HG03108 (cell line): ENCODE data around the gene USP30.

Experiments used
- ATAC-seq: cut with Tn5 transposase; IDR thresholded peaks from one replicate; pipeline ENCODE4 v1.9.1; 2021; ENCODE audit warnings: moderate library complexity; ENCODE audit not compliant: unreplicated experiment

Gene USP30

DNA sequence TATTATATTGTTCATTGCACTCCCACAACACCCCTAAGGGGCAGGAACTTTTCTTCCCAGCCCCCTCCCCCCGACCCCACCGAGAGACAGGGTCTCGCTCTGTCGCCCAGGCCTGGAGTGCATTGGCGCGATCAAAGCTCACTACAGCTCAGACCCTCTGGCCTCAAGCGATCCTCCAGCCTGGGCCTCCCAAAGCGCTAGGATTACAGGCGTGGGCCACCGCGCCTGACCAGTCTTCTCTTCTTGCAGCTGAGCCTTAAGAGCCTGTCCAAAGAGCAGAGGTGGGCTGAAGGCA, 44.7 kb downstream of the USP30 start:
- no peak for ATAC-seq

DNA sequence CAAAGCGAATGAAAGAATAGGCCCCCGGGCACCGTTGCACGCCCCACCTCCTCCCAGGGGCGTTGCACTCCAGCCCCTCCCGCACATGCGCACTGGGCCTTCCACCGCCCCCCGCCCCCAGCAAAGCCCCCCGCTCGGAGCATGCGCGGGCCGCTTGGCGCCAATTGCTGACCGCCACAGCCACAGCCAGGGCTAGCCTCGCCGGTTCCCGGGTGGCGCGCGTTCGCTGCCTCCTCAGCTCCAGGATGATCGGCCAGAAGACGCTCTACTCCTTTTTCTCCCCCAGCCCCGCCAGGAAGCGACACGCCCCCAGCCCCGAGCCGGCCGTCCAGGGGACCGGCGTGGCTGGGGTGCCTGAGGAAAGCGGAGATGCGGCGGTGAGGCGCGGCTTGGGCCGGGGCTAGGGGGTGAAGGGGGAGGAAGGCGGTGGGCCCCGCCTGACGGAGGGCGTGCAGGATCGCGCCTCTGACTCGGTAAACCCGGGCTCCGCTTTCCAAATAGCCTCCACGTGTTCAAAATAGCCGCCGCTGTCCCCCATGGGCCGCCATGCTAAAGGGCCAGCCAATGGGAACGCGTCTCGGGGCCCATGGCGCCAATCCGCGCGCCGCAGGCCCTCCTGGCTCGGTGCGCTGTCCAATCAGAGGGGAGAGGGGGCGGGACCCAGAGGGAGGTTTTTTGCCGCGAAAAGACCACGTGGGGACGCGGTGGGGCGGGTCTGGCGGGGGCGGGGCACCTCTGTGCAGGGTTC, 45.2 kb downstream of the USP30 start, which contains the start of gene UNG:
Gene UNG (plus strand): TSS at position 163 of the 748 bp plus-strand sequence. CDS start 83 bp downstream, at position 246.
- peak; percentile 90 for ATAC-seq

DNA sequence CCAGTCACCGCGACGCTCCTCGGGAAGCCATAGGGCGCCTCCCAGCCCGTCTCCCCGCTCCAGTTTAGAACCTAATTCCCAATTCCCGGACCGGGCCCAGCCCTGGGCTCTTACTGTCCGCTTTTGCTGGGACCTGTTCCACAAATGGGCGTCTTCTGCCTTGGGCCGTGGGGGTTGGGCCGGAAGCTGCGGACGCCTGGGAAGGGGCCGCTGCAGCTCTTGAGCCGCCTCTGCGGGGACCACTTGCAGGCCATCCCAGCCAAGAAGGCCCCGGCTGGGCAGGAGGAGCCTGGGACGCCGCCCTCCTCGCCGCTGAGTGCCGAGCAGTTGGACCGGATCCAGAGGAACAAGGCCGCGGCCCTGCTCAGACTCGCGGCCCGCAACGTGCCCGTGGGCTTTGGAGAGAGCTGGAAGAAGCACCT, 45.8 kb downstream of the USP30 start:
- peak; percentile 20 for ATAC-seq

DNA sequence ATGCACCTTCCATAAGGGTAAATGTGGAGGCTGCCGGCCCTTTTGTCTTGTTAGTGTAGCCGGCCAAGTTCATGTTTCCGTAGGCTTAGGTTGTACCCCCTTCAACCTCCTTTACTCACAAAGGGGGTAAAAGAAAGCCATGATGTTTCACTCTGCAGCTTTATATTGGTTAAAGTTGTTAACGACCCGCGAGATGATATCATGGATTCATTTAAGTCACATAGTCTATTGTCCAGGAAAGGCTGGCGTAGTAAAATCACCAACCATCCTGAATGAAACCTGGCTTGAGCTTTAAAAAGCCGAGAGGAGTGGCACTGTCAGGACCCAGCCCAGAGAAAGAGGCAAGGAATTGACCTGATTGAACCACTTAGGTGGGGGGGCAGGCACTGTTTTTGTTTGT, 46.3 kb downstream of the USP30 start:
- no peak for ATAC-seq

DNA sequence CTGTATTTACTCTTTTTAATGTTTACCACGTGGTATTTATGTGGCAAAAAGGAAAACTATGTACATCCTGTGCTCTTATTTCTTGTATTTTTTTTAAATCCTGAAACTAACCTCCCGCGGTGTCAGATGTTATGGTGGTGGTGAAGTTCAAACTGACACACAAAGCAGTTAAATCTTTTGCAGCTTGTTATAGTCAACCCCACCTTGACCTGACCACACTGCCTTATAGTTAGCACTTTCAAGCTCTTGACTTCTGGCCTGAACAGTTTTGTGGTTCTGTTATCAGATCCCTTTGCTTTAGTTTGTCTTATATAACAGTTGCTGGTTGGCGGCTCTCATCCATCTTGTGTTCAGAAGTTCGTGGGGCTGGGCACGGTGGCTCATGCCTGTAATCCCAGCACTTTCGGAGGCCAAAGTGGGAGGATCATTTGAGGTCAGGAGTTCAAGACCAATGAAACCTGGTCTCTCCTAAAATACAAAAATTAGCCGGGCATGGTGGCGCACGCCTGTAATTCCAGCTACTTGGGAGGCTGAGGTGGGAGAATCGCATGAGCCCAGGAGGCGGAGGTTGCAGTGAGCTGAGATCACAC, 47.1 kb downstream of the USP30 start:
- no peak for ATAC-seq

DNA sequence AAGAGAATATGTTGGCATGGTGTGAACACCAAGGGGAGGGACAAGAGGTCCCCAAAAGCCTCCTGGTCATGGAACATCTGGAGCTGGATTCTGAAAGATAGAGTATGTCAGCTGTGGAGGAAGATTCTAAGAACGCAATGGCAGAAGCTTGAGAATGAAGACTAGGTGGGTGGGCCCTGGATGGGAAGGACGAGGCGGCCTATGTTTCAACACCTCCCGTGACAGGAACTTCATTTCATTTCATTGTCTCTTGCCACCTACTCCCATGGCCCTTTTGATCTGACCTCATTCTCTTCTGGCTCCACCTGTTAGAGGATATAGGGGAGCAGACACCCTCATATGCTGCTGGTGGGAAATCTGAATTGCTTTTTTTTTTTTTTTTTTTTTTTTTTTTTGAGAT, 48.4 kb downstream of the USP30 start:
- no peak for ATAC-seq

DNA sequence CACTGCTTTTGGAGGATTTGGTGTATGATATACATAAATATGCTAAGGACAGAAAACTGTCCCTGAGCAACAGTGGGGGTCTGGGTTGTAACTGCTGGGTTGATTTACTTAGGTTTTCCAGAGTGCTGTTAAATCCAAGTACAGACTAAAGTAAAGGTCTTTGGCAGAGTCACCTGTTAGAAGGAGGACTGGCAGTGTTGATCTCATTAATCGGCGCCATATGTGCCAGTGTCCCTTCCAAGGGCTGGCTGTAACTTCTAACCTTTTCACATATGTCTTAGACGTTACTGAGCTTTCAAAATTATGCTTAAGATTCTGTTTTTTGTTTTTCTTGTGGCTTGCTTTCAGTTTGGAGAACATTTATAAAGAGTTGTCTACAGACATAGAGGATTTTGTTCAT, 50.1 kb downstream of the USP30 start:
- ATAC-seq: no peak

DNA sequence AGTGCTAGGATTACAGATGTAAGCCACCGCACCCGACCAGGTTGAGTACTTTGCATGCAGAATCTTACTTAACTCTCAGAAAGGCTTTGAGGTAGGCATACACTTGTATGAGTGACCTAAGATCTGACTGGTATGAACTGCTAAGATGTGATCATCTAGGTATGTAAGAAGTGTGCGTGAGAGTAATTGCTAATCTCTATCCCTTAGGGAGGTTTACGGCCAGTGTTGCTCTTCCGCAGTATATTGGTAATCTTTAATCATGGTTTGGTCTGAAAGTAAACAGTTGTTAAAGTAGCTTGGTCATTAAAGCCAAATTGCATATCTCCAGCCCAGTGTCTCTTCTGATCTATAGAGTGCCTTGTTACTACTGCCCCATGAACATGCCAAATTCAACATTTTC, 52.8 kb downstream of the USP30 start:
- no peak for ATAC-seq

DNA sequence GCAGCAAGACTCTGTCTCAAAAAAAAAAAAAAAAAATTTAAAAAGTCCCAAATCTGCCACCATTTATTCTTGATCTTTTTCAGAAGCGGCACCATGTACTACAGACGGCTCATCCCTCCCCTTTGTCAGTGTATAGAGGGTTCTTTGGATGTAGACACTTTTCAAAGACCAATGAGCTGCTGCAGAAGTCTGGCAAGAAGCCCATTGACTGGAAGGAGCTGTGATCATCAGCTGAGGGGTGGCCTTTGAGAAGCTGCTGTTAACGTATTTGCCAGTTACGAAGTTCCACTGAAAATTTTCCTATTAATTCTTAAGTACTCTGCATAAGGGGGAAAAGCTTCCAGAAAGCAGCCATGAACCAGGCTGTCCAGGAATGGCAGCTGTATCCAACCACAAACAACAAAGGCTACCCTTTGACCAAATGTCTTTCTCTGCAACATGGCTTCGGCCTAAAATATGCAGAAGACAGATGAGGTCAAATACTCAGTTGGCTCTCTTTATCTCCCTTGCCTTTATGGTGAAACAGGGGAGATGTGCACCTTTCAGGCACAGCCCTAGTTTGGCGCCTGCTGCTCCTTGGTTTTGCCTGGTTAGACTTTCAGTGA, 57.5 kb downstream of the USP30 start:
- ATAC-seq: no peak

DNA sequence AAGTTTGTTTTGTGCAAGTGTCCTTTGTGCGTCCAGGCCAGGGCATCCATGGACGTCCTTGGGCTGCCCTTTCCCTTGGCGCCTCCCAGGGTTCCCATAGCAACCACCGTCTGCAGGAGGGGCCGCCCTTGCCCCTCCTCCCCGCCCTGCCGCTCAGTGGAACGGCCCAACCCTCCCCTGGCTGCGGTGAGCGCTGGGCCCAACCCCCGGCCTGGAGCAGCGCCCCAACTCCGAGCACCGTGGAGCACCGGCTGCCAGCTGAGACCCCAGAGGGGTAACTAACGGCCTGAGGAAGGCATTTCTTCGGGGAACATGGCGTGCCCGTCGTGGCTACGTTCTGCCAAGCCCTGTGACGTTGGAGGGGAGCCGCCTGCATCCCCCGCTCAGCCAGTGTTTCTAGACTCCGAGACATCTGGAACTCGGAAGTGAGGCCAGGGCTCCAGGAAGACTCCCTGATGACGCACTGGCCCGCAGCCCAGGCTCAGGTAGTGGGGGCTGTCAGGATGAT, 58.7 kb downstream of the USP30 start:
- no peak for ATAC-seq

DNA sequence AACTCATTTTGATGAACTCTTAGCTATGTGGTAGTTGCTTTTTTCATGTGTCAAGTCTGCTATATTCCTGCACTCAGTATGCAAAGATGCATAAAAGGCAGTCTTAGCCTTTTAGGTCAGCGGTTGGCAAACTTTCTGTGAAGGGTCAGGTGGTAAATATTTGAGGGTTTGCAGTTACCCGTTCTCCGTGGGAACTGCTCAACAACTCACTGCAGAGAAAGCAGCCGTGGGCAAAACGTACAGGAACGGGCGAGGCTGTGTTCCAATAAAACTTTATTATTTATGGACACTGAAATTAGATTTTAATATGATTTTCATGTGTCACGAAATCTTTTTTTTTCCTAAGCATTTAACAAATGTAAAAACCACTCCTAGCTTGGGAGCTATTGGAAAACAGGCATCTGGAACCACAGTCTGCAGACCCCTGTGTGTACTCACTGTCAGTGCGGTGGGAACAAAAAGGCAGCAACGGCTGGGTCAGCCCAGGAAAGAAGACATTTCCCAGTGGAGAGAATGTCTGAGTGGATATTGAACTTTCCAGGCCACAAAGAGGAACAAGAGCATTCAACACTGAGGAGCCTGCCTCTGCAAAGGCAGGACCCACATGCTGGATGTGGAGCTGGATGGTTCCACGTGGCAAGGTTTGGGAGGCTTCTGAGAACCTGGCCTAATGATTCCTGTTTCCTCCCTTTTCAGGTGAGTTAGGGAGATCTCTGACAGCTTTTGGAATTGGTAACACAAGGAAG, 60.5 kb downstream of the USP30 start:
- ATAC-seq: no peak

DNA sequence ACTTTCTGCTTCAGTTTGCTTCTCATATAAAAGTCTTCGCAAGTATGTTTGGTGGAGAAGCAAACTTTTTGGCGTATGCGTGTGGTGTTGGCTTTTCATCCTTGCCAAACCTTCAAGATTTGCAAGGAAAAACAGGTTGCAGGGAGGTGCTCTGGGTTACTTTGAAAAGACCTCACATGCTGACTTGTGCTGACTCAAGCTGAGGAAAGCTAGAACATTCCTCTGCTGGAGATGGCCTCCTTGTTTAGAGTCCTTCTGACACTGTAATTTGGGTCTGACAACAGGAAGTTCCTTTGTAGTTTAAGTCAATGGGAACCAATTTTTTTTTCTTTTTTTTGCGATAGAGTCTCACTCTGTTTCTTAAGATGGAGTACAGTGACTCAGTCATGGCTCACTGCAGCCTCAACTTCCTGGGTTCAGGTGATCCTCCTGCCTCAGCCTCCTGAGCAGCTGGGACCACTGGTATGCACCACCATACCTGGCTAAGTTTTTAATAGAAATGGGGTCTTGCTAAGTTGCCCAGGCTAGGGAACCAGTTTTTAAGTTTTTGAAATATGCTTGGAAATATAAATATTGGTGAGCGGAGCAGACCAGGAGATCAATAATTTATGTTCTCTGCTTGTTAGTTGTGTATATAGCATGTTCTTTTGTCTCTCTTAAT, 61.4 kb downstream of the USP30 start:
- no peak for ATAC-seq

DNA sequence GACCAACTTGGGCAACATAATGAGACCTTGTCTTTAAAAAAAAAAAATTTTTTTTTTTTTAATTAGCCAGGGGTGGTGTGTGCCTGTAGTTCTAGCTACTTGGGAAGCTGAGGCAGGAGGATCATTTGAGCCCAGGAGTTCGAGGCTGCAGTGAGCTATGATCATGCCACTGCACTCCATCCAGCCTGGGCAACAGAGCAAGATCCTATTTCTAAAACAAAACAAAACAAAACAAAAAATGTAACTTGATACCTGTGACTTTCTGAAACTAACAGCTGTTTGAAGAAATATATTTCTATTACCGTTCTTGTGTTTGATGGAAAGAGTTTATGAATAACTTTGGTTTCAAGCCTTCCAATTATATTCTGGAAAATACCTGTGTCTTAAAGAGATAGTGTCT, 62.3 kb downstream of the USP30 start:
- ATAC-seq: no peak

DNA sequence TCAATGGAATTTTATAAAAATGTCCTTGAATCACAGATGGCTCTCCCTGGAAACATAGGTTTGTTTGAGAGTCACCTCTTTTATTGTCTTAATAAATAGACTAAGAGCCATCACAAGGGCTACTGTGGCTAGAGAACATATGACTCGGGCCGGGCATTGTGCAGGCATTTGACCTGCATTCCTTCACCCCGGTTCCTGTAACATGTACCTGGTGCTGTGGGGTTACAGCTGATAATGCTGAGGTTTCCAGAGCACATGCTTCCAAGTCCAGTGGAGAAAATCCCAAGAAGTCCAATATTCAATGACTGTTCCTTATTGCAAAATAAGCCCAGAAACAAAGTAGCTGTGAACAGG, 63.0 kb downstream of the USP30 start:
- ATAC-seq: no peak

DNA sequence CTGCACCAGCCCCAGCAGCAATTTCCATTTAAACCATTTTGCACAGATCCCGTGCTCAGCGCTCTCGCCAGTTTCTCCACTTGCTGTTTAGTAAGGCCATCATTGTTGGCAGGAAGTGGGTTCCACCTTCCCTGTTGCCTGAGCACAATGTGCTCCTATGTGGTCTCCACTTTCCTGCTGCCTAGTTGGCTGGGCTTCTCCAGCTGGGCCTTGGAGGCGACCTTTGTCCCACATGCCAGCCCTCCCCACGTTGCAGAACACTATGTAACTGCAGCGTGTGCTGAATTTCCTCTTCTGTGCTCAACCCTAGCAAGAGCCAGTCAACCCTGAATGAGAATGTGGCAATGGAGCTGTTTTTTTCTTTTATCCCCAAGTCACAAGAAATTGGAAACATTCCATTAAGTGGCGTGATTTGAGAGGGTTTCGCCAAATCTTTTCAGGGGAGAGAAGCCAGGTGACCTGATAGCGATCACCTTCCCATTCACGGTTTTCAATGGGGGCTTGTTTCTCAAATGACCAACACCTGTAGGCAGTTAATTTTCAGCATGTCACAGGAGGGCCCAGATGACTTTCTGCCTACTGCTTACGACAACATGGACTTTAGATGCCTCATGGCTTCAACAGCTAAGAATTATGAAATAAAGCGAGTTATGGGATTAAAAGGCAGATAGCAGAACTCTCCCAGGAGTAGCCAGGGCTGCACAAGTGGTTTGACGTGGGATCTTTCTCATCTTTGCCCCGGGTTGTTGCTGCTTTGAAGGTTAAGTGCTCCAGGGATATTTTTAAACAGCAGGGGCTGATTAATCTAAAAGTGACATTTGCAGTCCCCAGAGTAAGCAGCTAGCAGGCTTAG, 63.6 kb downstream of the USP30 start, which contains the start of gene ACACB:
Gene ACACB (plus strand): TSS at position 830 of the 853 bp plus-strand sequence. CDS start 22,819 bp downstream, outside the sequence.
- no peak for ATAC-seq

DNA sequence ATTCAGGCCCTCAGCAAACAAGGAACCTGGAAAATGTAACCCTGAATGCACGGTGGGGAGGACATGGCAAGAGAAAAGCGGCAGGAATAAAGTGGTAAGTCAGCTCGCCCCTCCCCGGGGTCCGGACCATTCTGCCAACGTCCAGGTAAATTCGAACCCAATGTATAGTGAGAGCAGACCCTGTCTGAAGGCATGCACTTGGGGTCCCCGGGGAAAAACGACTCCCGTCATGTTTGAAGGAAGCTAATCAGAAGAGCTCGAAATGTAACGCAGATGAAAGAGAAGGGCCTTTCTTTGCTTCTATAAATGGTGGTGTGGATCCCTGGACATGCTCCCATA, 64.2 kb downstream of the USP30 start:
- no peak for ATAC-seq

DNA sequence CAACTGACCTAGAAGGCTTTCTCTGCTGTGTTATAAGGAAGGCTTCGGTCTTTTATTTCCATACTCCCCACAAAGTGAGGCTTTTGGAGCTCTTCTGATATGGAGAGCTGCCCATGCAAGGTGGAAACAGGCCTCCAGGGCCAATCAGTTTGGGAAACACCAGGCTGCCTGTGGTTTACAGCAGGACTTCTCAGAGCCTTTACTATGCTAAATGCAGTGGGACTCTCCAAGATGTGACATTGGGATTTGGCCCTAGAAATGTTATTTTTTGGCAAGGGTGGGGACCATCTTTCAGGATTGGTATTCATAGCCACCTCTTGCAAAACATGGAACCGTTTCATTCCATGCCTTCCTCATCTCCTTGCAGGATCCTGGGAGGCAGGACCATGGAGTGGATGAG, 67.7 kb downstream of the USP30 start:
- ATAC-seq: no peak

DNA sequence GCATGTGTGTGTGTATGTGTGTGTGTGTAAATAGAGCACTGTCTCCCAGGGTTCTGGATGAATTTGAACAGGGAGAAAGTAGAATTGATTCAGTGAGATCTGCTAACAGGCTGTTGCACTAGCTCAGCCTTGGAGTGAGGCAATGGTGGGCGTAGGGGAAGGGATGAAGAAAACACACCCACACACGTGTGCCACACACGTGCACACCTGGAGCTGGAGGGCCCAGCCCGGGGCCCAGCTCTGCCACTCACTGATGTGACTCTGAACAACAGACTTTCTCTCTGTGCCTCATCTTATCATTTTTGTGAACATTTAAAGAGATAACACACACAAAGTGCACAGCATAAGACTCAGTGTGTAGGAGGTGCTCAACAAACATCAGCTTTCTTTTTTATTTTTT, 68.2 kb downstream of the USP30 start:
- ATAC-seq: no peak

DNA sequence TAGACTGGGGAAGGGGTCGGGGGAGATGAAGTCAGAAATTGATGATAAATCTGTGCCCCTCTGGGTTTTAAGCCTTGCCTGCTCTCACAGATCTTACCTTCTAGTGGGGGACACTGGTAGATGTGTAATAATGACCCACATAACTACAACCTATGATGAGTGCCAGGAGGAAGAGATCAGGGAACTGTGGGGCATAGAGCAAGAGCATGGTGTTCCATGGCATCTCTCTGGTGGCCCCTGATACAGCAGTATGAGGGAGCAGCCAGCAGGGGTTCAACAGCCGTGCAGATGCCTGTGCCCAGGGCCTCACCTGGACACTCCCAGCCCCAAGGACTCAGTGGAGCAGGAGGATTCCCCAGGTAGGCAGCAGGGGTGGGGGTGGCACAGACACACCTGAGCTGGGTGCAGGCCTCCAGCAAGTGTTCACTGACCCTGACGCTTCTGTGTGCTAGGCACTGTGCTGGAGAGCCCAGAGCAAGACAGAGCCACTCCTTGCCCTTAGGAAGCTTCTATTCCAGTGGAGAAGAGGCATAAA, 69.0 kb downstream of the USP30 start:
- ATAC-seq: no peak
